ENCODE results near the gene UNCX.

GRCh38 chr7:1268076-1268815 lies 35.6 kb downstream of the UNCX start:
- no peak for TF ChIP-seq CEBPB (IDR thresholded peaks at IDR 0.05; ENCODE audit: low read depth, low read length)
- no peak for TF ChIP-seq RAD21 (IDR thresholded peaks at IDR 0.05; ENCODE audit: low read length)
- TF ChIP-seq POLR2A (IDR thresholded peaks at IDR 0.05; ENCODE audit: low read depth, low read length), result no peak
- no peak for TF ChIP-seq CTCF (conservative IDR thresholded peaks at IDR 0.05; ENCODE audit: low read depth, low read length)
- no peak for TF ChIP-seq BHLHE40 (IDR thresholded peaks at IDR 0.05; ENCODE audit: low read depth, low read length)

Data from IMR-90 (cell line).